ENCODE results near the gene TRIM17.

Gene TRIM17

DNA sequence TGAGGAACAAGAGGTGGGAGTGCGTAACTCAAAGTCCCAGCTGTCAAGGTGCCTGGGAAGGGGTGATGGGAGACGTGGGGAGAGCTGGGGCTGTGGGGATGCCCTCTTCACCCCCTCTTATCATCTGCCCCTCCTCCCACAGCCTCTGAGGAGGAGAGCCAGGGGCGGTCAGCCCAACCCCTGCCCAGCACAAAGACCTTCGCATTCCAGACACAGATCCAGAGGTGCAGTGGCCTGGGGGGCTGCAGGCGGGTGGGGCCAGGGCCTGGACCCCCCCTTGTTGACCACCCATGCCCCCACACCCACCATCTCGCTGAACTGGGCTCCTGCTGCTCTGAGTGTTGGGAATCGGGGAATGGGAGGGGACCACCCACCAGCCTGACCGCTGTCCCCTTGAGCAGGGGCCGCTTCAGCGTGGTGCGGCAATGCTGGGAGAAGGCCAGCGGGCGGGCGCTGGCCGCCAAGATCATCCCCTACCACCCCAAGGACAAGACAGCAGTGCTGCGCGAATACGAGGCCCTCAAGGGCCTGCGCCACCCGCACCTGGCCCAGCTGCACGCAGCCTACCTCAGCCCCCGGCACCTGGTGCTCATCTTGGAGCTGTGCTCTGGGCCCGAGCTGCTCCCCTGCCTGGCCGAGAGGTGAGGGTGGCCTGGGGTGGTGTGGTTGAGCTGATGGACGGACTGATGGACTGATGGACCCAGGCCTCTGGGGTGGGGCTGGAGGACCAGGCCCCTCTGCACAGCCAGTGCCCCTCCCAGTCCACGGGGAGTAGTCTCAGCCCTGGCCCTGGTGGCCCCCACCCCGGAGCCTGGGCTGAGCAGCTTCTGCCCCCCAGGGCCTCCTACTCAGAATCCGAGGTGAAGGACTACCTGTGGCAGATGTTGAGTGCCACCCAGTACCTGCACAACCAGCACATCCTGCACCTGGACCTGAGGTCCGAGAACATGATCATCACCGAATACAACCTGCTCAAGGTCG is 39.7 kb downstream of the TRIM17 start:
- DNase-seq: no peak

DNA sequence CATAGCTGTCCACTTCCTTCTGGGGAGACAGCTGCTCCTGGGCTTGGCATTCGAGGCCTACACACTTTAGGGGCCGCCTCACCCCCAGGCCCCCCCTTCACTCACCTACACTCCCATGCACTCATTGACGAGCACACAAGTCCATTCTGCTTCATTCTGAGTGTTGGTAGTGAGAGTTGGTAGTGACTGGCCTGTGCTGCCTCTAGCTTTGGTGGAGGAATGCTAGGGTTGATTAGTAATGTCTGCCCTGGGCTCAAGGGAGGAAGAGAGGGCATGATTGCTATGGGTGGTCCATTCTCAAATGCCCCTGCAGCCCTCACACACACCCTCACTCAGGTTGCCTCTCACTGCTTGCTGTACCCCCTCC is 40.4 kb downstream of the TRIM17 start:
- DNase-seq: no peak

DNA sequence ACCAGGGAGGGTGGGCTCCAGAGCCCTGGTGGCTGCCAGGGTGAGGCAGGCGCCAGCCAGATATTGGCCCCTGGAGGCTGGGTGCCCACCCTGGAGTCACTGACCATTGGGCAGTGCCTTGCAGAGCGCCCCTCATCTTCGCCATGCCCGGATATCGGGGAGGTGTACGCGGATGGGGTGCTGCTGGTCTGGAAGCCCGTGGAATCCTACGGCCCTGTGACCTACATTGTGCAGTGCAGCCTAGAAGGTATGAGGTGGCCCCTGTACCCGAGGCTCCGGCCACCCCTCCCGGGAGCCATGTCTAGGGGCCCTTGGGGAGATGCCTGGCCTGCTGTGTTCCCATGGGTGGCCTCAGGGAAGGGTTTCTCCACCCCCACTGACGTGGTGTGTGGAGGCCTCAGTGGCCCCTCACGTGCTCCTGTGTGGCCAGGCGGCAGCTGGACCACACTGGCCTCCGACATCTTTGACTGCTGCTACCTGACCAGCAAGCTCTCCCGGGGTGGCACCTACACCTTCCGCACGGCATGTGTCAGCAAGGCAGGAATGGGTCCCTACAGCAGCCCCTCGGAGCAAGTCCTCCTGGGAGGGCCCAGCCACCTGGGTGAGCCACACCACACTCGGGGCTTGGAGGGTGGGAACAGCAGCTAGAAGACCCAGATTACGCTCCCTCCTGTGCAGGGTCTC is 40.9 kb downstream of the TRIM17 start:
- DNase-seq: no peak

GRCh38 chr1:228374711-228375577 is 41.7 kb downstream of the TRIM17 start:
- DNase-seq: no peak

DNA sequence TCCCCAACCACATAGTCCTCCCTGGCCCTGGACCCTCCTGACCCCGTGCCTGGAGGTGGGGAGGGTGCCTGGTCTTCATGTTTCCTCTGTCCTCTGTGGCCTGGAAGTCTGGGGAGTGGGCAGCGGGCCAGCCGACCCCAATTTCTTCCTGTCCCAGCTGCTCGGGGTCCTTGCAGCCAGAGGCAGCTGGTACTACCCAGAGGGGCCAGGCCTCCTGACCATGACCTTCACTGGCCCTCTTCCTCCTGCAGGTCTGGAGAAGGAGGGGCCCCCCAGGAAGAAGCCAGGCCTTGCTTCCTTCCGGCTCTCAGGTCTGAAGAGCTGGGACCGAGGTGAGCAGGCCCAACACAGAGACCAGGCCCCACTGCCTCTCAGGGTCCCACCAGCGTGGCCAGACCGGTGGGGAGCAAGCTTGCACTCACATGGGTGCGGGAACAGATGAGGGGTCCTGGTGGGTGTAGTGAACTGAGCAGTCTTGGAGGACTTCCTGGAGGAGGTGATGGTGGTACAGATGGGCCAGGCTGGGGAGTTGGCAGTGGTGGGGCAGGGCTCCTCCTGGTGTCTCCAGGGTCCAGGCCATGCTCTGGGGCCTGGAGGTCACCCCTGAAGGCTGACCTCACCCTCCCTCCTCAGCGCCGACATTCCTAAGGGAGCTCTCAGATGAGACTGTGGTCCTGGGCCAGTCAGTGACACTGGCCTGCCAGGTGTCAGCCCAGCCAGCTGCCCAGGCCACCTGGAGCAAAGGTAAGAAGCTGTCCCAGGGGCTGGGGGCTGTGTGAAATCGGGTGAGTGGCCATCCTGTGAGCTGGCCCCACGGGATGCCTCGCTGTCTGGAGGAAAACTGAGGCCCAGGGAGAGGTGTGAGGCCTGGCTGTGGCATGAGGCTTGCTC is 42.7 kb downstream of the TRIM17 start:
- no peak for DNase-seq

GRCh38 chr1:228373004-228373680 is 43.5 kb downstream of the TRIM17 start:
- DNase-seq: no peak

DNA sequence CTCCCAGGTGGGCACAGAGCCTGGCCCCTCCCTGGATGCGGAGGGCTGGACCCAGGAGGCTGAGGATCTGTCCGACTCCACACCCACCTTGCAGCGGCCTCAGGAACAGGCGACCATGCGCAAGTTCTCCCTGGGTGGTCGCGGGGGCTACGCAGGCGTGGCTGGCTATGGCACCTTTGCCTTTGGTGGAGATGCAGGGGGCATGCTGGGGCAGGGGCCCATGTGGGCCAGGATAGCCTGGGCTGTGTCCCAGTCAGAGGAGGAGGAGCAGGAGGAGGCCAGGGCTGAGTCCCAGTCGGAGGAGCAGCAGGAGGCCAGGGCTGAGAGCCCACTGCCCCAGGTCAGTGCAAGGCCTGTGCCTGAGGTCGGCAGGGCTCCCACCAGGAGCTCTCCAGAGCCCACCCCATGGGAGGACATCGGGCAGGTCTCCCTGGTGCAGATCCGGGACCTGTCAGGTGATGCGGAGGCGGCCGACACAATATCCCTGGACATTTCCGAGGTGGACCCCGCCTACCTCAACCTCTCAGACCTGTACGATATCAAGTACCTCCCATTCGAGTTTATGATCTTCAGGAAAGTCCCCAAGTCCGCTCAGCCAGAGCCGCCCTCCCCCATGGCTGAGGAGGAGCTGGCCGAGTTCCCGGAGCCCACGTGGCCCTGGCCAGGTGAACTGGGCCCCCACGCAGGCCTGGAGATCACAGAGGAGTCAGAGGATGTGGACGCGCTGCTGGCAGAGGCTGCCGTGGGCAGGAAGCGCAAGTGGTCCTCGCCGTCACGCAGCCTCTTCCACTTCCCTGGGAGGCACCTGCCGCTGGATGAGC is 44.3 kb downstream of the TRIM17 start:
- DNase-seq: no peak

GRCh38 chr1:228371741-228372182 is 44.9 kb downstream of the TRIM17 start:
- no peak for DNase-seq

DNA sequence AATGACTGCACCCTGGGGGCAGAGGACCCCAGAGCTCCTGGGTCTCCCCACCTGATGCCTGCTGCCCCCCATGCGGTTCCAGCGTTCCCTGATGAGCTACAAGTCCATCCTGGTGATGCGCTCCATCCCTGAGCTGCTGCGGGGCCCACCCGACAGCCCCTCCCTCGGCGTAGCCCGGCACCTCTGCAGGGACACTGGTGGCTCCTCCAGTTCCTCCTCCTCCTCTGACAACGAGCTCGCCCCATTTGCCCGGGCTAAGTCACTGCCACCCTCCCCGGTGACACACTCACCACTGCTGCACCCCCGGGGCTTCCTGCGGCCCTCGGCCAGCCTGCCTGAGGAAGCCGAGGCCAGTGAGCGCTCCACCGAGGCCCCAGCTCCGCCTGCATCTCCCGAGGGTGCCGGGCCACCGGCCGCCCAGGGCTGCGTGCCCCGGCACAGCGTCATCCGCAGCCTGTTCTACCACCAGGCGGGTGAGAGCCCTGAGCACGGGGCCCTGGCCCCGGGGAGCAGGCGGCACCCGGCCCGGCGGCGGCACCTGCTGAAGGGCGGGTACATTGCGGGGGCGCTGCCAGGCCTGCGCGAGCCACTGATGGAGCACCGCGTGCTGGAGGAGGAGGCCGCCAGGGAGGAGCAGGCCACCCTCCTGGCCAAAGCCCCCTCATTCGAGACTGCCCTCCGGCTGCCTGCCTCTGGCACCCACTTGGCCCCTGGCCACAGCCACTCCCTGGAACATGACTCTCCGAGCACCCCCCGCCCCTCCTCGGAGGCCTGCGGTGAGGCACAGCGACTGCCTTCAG is 45.5 kb downstream of the TRIM17 start:
- DNase-seq: no peak

- DNase-seq: no peak
Observed at GRCh38 chr1:228370439-228370940, 46.2 kb downstream of the TRIM17 start.

DNA sequence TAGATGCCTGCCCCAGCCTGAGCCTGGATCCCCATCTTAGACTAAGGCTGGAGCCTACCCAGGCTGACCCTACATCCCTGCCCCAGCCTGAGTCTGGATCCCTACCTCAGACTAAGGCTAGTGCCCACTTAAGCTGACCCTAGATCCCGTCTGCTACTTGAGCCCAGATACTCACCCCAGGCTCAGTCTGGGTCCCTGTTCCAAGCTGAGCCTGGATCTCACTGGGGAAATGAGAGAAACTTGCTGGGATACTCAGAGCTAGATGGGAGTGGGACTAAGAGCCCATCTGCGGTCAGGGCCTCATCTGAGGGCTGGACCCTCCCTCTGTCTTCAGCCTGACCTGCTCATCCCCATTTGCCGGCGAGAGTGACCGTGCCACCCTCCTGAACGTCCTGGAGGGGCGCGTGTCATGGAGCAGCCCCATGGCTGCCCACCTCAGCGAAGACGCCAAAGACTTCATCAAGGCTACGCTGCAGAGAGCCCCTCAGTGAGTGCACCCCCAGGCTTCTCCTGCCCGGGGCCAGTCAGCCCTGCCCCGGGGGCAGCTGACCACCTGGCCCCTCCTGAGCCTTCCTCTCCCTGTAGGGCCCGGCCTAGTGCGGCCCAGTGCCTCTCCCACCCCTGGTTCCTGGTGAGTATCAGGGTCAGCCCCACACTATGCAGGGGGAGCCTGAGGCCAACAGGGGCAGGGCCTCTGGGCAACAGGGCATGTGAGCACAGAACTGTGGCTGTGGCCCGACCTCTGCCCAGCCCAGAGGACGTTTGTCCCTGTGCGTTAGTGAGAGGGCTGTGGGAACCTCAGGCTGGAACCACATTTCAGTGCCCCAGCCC is 46.8 kb downstream of the TRIM17 start:
- DNase-seq: no peak

DNA sequence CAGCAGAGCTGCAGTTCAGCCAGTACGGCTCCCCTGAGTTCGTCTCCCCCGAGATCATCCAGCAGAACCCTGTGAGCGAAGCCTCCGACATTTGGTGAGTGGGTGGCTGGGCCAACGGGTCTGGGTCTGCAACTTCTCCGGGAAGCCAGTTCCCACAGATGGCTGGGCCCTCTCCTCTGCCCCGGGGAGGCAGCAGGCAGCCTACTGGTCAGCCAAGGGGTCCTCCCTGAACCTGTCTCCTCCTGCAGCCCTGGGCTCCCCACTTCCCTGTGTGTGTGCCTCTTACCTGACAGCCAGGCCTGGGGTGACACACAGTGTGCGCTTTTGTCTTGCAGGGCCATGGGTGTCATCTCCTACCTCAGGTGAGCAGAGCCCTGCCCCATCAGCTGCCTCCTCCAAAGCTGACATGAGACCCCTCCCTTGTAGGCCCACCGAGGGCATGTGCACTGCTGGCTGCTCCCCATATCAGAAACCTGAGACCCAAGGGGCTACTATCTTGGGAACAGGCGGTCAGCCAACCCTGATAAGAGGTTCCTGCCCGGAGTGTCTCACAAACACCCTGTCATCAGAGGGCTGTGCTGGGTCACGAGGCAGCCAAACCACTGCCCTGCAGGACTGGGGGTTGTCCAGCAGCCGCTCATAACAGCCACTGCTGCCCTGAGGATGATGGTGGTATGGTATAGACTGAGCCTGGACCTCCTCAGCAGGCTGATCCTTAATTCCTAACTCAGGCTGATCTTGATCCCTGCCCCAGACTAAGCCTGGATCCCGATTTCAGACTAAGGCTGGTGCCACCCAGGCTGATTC is 47.7 kb downstream of the TRIM17 start:
- no peak for DNase-seq

- no peak for DNase-seq
Observed at GRCh38 chr1:228367798-228368791, 48.6 kb downstream of the TRIM17 start.

DNA sequence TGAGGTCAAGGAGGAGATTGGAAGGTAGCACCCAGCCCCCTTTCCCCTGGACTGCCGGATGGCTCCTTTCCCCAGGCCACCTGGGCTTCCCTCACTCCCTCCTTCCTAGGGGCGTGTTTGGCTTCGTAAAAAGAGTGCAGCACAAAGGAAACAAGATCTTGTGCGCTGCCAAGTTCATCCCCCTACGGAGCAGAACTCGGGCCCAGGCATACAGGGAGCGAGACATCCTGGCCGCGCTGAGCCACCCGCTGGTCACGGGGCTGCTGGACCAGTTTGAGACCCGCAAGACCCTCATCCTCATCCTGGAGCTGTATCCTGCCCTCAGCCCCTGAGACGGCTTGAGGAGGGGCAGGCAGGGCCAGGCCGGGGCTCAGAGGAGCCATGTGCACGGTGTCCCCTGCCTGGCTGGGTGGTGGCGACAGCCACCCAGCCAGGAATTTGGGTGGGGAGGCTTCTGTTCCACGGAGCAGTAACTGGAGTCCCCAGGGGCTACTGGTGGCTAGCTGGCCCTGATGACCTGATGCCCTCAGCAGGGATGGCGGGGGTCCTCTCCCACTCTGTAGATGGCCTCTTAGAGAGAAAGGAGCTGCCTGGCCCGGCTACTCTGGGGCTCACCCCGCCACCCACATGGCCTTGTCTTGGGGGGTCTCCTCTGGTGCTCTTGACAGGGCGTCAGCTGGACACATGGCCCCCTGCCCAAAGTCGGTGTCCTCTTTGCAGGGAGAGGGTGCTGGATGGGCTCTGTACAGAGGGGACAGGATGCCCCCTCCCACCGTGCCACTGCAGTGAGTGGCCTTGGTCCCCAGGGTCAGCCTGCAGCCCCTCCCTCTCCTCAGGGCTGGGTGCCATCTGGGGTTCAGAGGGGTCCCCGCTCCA is 49.6 kb downstream of the TRIM17 start:
- DNase-seq: no peak
